Testis (tissue), 2 donors: Measurements from ENCODE around the gene NHSL1.

Source experiments
- CTCF ChIP-seq, 3 experiments: fragments of 450-650 bp in 2 of 3; fragments of 200-600 bp in 1 of 3; sonication (generic) in 1 of 3; IDR thresholded peaks; one replicate each; pipeline ENCODE4 v1.5.1; 2016 to 2019; ENCODE audit warnings: antibody characterized with exemption in 3 of 3, mild to moderate bottlenecking in 2 of 3, moderate library complexity in 1 of 3
- POLR2A ChIP-seq: fragments of 450-650 bp; IDR thresholded peaks from one replicate; pipeline ENCODE4 v1.6.1; 2017; ENCODE audit warnings: antibody characterized with exemption, mild to moderate bottlenecking, moderate library complexity

GRCh38 chr6:138485586-138486248 lies 13.6 kb downstream of the NHSL1 start:
- TF ChIP-seq CTCF (IDR thresholded peaks at IDR 0.05) (no peak), POLR2A (no peak)
